GM21737 (cell line): ENCODE measurements around the gene NR2F1-AS1.
A peak's percentile ranks its signal among the peaks of the same experiment; 100 is the strongest.

Source experiments
- ATAC-seq: cut with Tn5 transposase; IDR thresholded peaks from one replicate; pipeline ENCODE4 v1.9.1; 2021; ENCODE audit warnings: mild to moderate bottlenecking, moderate library complexity; ENCODE audit not compliant: unreplicated experiment

The NR2F1-AS1 gene

DNA sequence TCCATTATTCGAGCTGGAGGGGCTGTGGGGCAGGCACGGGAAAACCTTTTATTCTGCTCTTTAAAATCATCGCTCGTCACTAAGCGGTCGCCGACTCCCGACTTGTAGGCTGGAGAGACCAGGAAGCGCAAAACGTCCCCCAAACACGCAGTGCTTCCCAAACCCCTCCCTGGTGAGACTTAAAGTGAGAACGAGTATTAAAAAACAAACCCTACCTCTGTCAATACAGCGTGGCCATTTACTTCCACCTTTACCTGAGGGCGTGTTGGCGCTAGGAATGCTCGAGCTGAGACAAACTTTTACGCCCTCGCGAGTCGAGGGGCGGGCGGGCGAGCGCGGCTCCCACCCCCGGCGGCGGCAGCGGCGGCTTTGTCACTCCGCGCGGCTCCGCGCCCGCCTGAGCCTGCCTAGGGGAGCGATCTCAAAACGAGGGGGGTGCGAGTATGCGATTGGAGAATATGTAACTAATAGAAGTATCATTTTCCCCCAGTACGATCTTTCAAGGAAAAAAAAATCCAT, at the start of gene NR2F1-AS1:
Gene NR2F1-AS1 (minus strand): TSS at position 293 of the 519 bp plus-strand sequence.
- peak; percentile 23 for ATAC-seq

DNA sequence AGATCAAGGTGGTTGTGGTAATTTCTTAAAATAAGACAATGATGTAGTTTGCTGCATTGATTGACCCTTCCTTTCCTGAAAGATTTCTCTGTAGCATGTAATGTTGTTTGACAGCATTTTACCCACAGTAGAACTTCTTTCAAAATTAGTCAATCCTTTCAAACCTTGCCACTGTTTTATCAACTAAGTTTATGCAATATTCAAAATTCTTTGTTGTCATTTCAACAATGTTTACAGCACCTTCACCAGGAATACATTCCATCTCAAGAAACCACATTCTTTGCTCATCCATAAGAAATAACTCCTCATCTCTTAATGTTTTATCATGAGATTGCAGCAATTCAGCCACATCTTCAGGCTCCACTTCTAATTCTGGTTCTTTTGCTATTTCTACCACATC, 45.8 kb upstream of the NR2F1-AS1 start:
- ATAC-seq, result no peak

DNA sequence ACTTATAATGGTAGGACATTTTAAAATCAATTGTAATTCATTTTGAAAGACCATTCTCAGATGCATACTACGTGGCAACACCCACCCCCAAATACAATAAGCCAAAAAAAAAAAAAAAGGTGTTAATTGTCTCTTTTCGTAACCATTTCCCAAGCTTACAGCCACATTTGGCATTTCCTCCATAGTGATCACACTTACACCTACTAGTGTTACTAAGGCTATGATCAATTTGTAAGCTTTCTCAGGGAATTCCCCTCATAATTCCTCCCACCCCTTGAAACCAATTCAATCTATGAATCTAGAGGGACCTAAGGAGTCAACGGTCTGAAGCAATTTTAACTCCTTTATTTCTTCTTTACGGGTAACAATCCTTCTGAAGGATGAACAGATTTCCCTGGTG, 42.1 kb upstream of the NR2F1-AS1 start:
- no peak for ATAC-seq

DNA sequence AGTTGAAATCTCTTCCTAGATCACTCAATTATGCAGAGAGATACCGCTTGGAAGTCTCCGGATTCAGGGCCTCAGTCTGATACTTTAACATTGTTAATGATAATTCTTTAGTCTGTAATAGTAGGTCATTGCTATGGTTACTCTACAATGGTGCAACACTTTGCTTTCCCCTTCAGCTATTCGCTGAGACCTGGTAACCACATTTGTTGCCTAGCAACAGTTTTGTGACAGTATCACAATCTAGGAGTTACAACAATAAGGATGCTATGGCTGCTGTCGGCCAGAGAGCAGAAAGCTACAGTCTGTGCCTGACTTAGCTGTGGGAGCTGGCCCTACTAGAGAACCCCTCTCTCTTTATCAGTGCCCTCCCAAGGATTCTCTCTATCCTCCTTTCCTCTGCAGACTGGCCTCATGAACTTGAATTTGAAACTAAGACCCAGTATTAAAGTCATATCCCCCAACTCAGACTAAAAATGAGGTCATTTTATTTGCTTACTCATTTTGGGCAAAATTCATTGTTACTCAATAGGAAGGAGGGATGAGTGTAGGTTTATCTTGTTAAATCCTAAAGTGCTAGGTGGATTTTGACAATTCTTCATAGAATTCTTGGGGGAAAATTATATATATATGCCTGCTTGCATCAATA, 41.3 kb upstream of the NR2F1-AS1 start:
- no peak for ATAC-seq

DNA sequence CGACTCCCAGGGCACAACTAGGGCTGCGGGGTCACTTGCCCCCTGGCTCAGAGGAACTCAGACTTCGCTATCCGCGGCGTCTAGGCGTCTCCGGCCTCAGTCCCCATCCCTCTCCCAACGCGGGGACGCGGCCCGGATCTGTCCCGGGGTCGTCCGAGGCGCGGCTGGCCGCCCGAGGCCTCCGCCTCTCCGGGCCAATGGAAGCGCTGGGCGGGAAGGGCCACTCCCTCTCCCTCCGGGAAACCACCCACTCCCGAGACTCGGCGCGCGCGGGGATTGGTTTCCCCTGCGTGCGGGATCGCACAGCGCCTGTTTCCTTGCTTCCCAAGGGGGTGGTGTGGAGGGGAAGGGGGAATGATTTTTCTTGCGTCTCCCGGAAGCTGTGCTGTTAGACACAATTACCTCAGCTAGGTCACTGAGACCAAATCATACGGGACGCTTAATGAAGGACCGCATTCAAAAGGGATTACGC, 40.3 kb upstream of the NR2F1-AS1 start:
- ATAC-seq, result peak; percentile 11

DNA sequence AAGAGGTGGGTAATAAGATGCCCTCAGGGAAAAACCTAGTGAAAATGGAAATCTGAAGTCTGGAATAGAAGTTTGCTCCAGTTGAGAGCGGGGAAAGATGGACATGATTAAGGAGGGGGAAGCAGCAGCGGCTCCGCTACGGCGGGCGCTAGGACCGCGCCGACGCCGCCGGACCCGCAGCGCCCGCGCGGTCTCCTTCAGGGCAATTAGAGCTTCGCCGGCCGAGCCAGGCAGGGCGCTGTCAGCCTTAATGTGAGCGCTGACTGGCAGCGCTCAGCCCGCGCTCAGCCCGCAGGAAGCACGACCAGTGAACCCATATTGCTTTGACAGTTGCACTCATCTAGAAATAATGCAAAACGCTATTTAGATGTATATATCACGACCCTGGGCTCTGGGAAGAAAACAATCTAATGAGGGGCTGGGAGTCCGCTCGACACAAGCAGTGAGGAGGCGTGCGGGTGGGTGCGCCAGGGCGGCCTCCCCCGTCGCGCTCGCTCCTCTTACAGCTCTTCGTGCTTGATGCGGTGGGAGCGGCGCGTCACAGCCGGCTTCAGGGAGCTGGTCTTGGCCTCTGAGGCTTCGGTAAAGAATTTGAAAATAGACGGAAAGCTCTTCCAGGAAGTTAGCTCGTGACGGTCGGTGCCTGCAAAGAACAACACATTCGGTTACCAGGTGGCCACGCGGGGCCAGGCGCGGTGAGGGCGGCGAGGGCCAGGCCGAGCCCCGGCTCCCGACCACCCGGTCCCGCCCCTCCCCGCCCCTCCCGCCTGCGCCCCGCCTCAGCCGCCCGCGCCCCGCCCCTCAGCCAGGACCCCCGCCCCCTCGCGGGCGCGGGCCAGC, 39.7 kb upstream of the NR2F1-AS1 start:
- peak; percentile 98 for ATAC-seq

DNA sequence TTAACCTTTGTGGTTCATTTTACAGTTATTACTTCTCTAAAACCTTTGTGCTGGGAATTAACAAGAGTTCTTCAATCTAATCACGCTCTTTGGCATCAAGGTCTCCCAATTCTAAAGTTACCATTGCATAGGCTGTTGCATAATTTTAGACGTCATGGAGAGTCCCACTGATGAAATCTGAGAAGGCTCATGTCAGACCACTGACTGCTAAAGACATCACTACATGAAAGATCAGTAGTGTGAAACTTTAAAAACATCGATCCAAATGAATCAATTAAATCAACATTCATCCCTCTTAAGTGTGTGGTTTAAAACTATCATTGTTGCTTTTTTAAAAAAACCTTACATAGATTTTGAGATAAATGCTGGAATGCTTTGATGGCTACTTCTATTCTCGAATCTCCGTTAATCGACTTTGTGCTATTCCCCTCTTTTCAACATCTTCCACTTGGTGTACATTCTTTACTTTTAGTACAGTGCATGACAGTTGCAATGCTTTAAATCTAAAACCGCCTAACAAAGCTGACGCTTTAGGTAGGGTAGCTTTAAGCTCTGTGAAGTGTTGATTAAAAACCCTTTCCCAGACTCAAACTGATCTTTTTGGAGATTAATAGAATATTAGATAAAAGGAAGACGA, 35.6 kb upstream of the NR2F1-AS1 start:
- no peak for ATAC-seq

DNA sequence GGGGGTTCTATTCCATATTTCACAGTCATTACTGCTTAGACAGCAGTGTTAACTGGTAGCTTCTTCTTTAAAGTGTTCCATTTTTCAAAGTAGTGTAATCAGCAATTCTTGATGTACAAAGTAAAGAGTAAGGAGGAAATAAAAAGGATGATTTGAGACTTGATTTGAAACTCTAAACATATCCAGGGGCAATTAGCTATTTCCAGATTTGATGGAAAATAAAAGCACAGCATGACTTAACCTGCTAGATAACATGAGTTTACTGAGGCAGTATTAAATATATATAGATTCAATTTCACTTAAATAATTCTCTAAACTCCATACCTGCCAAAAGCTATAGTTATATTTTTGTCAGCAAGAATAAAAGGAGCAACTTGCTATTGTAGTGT, 31.8 kb upstream of the NR2F1-AS1 start:
- no peak for ATAC-seq

DNA sequence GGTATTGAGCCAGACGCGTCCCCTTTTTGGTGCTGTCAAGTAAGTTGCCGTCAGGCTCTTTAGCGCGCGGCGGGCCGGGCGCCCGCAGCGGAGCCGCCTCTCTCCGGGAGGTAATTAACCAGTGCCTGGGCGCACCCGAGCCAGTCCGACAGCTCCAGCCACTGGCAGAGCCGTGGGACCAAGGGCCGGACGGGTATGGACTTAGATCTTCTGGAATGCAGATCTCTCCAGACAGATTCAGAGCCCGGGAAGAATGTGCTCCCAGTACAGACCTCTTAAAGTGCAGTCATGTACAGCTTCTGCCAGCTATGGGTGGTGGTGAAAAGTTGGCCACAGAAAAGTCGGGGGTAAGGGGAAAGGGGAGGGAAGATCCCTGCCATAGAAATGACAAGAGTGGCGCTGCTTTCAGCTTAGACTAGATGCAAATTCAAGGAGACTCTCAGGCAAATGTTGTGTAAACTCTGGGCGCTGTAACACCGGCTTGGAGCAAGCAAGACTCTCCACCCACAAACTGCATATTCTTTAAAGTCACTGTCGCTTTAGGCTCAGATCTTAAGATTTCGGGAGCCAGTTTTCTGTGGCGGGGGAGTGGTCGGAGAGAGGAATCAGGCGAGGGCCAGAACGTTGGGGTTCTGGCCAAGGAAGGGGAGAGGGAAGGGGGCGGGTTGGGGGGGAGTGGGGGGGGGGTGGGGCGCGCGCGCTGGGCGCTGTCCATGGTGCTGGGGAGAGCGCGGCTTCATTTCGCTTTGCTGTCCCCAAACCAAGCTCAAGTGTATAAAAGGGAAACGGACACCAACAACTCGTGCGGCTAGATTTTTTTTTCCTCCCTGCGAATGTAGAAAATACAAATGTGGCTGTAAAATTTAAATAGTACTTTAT, 31.2 kb upstream of the NR2F1-AS1 start:
- no peak for ATAC-seq

DNA sequence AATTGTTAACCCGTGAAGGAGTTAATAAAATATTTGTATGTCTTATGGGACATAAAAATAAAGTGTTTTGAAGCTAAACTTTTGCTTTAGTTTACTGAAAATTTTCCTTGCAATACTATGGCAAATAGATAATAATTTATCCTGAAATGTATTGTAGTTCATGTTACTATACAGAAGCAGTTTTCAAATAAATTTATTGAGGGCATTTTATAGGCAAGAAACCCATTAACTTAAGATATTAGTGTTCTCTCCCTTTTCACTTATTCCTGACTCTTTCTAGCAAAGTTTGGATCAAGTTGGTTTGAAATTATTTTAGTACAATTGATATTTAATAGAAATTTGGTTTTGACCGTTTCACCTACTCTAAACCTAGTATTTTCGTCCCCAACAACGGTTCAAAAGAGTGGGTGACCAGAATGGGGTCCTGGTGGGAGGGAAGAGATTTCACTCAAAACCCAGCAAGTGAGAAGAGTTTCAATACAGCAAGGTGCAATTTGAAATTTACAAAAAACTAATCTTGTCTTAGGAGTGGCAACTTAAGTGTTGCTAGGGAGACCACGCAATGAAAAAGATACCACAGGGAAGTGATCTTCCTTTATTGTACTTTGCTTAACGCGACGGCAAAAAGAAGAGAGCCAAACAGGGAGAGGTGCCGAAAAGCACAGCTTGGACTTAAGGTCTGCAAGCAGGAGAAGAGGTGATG, 30.4 kb upstream of the NR2F1-AS1 start:
- ATAC-seq, result no peak

DNA sequence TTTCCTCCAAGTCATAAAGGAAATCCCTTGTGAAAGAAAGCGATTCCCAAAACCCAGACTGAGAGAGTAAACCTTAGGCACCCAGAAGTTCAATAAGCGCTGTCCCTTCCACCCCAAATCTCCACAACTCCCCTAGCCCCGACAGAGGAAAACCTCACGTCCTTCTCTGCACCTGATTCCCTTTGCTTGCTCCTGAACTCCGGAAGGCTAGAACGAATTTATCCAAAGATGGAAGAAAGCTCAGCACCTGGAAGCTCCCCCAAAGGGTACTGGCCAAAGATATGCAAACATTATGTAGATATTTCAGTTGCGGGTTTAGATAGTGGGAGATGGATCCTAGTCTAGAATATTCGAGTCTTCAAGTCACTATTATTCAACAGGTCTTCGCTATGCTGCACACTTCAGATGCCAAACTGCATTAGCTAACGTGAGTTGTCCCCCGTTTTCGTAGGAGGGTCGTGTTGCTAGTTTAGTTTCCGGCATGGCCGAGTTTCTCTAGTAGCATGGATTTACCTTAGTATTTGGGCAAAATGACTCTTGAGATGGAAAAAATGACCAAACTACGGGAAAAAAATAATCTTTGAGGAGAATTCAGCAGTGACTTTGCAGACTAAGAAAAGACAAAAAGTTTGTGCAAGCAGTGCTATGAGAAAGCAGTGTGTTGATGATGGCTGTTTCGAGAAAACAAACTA, 29.7 kb upstream of the NR2F1-AS1 start:
- ATAC-seq, result no peak

DNA sequence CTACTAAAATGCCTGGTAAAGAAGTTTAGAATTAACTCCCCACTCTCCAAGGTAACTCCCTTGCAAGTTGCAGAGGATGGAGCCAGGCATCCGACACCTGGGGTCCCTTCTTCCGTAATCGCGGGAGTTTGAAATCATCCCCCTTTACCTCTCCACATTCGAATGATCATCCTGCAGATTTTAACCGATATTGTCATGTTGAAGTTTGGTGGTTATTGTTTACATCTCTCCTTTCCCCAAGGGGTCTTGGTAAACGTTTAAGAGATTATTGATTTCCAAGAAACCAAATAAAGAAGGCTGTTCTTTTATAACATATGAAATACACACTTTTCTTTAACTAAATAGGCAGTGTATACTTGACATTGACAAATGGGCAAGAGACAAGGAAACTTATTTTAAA, 28.7 kb upstream of the NR2F1-AS1 start:
- ATAC-seq, result no peak

DNA sequence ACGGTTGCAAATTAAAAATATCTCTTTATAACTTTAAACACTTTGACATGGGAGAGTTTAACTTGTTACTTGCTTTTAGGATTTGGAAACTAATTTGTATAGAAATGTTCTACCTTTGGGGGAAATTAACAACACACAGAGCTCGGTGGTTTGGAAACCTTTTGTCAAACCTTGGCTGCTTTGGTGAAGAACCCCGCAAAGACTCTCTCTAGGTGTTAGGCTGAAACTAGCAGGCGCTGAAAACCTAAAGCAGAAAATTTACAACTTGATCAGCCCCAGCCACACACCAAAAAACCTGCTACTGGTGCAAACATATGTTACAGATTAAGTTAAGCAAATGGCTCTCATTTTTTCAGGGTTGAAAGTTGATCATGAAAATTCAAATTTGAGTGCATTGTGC, 27.8 kb upstream of the NR2F1-AS1 start:
- no peak for ATAC-seq

DNA sequence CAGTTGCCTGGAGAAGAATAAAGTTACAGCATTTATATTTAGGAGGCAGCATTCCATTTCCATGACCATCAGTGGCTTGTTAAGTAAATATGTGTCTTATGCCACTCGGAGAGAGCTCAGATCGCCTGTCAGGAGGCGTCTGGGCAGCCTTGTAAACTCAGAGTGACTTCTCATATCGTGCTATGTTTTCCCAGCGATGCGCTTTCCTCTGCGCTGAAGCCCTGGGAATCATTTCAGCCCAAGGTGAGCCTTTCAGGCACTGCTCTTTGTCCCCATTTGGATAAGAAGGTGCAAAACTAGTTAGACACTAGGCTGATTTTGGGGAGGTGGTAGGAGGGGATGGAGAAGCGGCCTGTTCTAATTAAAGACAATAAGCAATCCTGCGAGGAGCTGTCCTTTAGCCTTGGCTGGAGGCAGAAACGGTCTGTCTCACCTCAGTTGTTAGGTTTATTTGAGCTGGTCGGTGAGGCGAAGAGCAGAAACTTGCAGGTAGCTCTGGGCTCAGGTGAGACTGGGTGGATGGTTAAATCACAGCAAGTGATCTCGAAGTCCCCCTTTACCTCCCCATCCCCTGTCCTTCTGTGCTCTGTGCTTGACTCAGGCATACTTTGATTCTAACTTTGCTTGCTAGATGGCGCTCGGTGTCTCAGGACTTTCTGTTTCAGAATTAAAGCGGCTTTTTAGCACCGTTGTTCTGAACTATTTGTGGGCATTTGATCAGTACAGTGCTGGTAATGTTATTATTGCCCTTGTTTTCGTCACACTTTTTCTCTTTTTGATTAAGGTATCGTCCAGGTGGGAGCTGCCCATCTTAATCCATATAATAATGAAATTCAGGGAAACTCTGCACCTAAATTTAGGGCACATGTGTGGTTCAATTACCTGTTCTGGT, 26.6 kb upstream of the NR2F1-AS1 start:
- no peak for ATAC-seq

DNA sequence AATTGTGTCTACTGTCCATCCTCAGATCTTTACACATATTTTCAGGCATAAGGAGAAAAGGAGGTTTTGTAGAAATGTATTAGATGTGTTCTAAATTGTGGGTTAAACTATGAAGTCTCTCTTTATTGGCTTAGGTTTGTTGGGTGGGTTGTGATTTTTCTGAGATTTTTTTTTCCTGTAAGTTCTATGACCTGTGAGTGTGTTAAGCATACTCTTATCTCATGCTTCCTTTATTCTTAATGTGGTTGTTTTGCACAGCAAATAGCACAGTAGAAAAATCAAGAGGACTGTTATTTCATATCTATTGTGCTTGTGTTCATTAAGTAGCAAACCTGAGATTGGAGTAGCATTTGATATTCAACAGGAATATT, 25.3 kb upstream of the NR2F1-AS1 start:
- ATAC-seq, result no peak

DNA sequence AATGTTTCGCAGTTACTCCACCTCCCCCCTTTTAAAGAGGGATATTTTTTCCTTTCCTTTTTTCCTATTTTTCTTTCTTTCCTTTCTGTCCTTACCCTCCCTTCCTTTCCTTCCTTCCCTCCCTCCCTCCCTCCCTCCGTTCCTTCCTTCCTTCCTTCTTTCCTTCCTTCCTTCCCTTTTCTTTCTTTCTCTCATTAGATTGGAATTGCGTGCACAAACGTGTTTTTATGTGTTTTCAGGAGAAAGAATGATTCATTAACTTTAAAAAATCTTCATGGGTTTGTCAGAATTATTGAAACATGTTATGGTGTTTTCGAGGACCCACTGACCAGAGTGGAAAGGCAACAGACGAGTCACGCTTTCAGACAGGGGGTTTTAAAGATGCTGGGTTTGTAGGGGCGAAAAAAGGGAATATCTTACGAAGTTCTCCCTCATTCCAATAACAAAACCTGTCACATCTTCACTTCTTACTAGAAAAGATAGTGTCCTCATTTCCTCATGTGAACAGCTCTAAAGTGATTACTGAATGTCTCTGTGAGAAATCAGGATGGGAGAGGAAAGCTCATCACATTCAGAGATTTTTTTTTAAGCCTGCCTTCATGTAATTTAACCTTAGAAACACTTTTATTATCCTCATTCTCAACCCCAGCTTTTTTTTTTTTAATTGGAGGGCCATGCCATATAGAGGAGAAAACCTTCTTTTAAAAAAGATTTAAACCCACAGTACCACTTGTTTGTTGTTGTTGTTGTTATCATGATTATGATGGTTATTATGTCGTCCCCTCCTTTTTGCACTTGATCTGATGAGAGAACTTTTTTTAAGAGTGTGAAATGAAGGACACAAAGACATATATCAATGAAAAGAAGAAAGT, 23.9 kb upstream of the NR2F1-AS1 start:
- ATAC-seq, result no peak

DNA sequence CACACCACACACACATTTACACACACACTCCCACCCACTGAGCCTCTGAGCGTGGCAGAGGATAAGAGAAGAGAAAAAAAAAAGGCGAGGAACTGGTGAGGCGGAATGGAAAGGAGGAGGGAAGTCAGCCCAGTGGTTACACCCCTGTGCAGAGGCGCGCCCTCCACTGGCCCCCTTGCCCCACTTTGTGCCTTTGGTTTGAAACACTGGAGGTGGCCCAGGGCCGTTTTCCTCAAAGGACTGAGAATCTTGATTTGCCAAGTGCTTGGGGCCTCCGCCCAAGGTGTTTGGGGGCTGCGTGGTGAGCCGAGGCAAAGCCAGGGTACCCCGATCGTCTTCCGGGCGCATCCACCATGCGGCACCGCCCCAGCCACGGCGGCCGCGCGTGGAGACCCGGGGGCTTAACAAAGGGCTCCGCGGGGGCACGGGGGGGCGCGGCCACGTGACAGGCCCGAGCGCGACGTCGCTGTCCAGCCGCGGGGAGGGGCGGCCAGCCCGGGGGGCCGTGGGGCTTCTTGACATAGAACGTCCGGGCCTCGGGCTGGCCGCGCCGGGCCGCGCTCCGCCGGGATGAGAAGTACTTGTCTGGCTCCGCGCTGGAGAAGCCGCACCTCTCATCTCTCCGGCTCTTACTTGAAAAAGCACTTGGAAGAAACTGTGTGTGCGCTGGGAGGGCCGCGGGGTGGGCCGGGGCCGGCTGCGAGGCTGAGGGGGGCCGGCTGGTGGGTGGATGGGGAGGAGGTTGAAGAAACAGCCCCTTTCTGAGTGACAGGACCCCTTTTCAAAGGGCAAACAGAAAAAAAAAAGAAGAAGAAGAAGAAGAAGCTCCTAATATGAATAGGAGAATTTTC, 23.0 kb upstream of the NR2F1-AS1 start:
- no peak for ATAC-seq
